GM12892 (cell line): ENCODE results near the gene PDIA5.
A peak's percentile ranks its signal among the peaks of the same experiment; 100 is the strongest.

Source experiments
- DNase-seq: peaks from one replicate; pipeline ENCODE4 v3.0.0; 2011; ENCODE audit not compliant: insufficient read length
- FAIRE-seq: peaks from 2 replicates; lab custom pipeline; 2011; peaks lifted over from hg19 to GRCh38; lab: Jason Lieb, UNC
- POLR2A ChIP-seq: IDR thresholded peaks from 2 replicates; pipeline ENCODE4 v1.6.1; 2011; ENCODE audit warnings: low read depth, low read length, control low read depth
- POLR2AphosphoS5 ChIP-seq: IDR thresholded peaks from 2 replicates; pipeline ENCODE4 v1.6.1; 2011; ENCODE audit warnings: low read depth, low read length, control low read depth
- TAF1 ChIP-seq: IDR thresholded peaks from 2 replicates; pipeline ENCODE4 v1.6.1; 2011; ENCODE audit warnings: low read depth, mild to moderate bottlenecking, control low read depth, low read length, borderline replicate concordance

PDIA5 gene

DNA sequence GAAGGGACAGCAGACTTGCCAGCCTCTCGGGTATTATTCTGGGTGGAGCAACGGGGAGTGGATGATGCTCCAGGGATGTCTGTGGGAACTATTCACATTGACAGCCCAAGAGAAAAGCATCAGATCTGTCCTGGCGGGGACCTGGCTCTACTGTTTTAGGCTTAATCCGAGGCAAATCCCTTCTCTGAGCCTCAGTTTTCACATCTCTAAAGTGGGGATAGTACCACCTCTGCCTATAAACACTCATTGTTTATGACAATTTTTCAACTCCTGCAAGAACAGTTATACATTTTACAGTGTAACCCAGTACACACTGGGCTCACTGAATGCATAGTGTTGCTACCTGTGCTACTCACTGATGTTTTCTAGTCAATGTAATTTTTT is 9.3 kb downstream of the PDIA5 start:
- TF ChIP-seq POLR2A = no peak
- TF ChIP-seq POLR2AphosphoS5 = no peak
- no peak for TF ChIP-seq TAF1
- FAIRE-seq (no peak), DNase-seq (no peak)

DNA sequence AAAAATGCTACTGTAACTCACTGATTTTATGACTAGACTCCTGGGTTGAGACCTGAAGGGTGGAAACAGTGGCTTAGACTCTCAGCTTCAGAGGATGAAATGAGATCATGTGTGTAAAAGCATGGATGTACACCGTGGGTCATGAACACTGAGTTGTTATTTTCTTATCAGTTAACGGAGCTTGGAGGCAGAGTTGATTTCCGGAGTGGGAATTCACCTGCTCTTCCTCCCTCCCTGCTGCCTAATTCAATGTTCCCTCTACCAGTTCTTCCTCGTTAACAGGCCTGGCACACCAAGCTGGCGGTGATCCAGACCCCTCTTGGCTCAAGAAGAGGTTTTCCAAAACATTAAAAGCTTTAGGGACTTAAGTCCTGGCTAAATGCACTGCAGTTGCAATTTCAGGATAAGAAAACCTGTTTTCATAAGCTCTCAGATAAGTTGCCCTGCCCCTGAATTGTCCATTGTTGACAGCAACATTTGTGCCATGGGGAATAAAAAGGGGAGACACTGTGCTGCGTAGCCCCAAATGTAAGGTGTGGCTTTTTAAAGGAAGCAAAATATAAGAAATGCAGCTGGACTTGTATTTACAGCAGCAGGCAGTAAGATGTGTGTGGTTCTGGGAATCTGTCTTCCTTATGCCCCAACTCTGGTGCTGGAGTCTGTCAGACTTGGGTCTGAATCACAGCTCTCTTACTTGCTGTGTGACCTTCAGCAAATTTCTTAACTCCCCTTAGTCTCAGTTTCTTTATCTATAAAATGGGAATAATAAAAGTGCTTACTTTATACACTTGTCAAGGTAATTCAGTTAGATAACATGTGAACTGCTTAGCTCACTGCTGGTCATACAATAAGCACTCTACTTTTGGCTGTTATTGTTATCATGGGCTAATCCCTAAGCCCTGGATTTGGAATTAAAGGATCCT is 9.9 kb downstream of the PDIA5 start:
- no peak for DNase-seq

DNA sequence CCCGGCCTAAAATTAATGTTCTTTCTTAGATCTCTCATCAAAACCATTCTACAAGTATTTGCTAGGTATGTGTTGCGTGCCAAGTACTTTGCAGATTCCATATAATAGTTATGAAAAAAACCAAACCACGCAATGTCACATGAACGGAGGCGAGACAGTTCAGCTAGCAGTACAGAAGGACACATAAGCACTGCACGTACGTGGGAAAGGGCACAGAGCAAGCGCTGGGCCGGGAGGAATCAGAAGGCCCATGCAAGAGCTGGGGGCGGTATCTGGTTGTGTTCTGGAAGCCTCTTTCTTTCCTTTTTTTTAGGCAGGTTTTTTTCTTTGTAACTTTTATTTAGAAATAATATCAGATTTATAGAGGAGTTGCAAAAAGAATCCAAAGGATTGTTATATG is 11.3 kb downstream of the PDIA5 start:
- TF ChIP-seq POLR2A = no peak
- TF ChIP-seq TAF1 = no peak
- TF ChIP-seq POLR2AphosphoS5 = no peak
- DNase-seq (no peak), FAIRE-seq (no peak)

More for the DNA sequence above, 9.9 kb downstream of the PDIA5 start:
- no peak for FAIRE-seq
- TF ChIP-seq TAF1 = no peak
- no peak for TF ChIP-seq POLR2AphosphoS5
- no peak for TF ChIP-seq POLR2A

DNA sequence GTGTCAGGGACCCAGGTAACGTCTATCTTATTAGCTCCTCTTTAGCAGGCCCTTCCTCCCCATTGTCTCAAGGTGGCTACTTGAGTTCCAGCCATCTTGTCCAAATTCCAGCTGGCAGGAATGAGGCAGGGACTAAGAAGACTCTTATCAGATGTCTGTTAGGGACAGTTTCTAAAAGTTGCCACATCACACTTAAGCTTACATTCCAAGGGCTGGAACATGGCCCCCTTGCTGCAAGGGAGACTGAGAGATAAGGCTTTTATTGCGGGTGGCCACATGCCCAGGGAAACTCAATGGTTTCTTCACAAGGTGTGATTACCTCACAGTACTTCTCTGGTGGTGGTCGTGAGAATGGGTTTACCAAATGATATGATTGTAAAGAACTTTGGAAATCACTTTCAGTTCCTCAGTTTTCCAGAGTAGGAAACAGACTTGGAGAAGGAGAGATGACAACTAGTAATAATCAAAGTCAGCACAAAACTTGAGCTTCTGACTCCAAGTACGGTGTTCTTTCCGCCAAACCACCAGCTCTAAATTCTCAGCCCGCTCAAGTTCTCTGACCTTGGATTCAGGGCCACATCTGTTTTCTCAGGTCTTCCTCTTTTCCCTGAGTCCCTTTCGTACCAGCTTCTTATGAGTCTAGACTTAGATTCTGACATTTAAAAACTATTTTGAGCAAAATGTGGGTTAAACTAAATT is 14.2 kb downstream of the PDIA5 start:
- no peak for DNase-seq
- no peak for FAIRE-seq

DNA sequence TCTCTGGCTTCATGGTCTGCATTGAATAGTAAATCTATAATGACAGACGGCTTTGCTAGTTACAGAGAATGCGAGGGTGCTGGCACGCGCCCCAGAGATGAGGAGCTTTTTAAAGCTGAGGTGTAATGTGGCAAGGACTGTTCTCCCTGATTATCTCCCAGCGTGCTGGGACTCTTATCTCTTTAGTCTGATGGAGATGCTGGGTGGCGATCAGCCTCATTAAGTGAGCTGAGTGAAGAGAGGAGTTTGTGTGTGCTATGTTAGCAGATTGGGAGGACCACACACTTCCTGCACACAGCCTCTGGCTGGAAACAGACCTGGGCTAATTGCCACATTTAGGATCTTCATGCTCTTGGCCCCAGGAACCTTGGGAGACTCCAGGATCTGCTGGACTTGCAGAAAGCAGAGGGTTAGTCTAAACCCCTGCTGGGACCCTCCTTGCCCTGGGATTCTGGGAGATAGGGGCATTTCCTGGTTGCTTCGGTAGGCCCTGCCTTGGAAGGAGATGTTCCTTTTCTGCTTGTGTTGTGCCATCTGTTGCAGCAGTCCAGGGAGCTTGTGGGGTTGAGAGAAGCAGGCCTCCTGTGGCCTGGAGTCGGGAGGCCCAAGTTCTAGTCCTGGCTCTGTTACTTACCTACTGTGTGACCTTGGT is 15.0 kb downstream of the PDIA5 start:
- FAIRE-seq = no peak
- TF ChIP-seq TAF1 = no peak
- no peak for TF ChIP-seq POLR2A
- TF ChIP-seq POLR2AphosphoS5 = no peak
- DNase-seq = no peak

More for the DNA sequence above, 14.2 kb downstream of the PDIA5 start:
- TF ChIP-seq POLR2A (no peak), POLR2AphosphoS5 (no peak), TAF1 (no peak)

DNA sequence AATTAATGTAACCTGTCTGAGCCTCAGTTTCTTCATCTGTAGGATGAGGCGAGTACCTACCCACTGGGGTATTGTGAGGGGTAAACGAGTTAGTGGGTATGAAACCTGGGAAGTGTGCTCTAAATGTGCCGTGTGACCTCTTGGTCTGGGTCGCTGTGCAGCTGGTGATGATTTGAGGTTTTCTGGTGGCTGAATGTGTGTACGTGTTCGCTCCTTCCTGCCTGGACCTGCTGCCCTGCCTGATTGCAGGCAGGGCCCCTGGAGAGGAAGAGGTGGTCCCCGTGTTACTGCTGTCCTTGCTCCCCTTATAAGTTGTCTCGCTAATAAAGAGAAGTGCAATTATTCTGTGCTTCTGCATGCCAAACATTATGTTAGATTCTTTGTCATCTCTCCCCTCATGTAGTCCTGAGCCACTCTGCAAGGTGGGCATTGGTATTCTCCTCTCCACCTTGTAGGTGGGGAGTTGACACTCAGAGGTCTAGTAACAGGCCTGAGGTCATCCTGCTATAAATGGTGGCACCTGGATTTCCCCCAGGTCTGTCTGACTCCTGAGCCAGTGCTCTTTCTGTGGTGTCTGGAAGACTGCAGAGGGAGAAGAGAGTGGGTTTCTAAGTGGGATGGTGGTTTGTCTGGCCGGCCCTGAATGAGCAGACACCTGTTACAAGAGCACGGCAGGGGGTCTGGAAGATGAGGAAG is 15.7 kb downstream of the PDIA5 start:
- no peak for DNase-seq
- FAIRE-seq = peak; percentile 85
- no peak for TF ChIP-seq TAF1
- TF ChIP-seq POLR2AphosphoS5 = 0 out of 2 replicates have a peak, but pooled peaks have one; percentile 52
- TF ChIP-seq POLR2A = 0 out of 2 replicates have a peak, but pooled peaks have one; percentile 36

DNA sequence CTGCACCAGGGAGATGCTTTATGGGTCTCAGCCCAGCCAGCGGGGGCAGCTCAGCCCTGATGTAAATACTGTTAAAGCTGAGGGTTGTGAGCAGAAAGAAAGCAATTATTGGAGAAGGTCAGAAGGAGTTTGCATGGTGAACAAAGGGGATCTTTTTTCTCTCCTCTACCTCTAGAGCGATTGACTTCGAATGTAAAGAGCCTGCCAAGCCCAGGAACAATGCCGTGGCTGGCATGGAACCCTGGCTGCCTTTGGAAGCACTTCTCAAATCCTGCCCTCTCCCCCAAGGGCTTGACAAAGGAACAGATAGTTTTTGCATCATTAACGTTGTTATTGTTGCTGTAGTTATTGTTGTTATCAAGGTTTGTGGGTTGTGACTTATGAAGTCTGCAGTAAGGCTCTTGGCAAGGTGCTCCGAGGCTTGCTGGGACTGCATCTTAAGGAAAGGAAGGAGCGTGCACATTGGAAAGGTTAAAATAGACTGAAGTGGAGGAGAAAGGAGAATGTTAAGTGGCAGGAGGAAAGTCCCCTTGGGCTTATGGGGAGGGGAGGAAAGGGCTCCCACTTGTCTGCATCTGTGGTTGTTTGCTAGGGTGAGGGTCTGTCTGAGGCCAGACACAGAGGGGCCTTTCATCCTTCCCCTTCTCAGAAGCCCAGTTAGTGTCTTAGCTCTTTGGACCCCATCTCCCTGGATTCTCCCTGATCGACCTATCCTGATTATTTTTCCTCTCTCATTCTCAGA is 16.7 kb downstream of the PDIA5 start:
- FAIRE-seq (no peak), DNase-seq (no peak)
- no peak for TF ChIP-seq POLR2AphosphoS5
- no peak for TF ChIP-seq TAF1
- no peak for TF ChIP-seq POLR2A

DNA sequence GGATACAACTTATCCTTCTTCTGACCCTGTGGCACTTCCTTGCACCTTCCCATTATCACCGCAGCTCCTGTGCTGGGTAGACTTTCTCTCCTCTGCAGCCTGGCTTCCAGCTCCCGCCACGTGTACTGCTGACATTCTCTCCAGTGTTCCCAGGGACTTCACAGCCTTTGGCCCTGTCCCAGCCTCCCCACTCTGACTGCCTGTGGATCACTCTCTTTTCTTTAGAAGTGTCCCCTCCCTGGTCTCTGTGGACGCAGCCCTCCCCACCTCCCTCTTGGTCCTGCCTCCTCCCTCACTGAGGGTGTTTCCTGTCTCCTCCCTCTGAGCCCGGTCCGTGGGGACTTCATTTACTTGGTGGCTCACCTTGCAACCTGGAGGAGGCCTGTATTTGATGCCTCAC is 17.4 kb downstream of the PDIA5 start:
- no peak for DNase-seq
- TF ChIP-seq TAF1 (no peak), POLR2AphosphoS5 (no peak), POLR2A (no peak)
- FAIRE-seq = no peak

DNA sequence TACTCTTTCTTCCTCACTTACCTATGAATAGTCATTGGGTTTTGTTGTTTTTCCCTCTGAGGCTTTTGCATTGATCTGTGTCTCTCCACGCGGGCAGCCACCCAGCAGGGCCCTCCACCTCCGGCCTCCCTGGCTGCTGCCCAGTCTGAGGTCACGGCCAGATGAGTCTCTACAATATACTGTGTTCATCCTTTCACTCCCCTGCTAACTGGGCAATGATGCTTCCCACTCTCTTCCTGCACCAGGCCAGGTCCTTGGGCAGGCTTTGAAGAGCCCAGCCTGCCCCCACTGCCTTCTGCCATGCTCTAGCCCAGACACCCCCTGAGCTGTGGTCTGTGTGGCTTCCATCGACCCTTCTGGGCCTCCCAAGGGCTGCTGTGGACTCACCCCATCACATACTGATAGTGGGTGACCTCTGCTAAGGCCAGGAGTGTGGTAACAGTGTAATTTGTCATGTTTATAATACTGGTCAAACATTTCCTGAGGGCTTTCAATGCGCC is 18.0 kb downstream of the PDIA5 start:
- DNase-seq (no peak), FAIRE-seq (no peak)

DNA sequence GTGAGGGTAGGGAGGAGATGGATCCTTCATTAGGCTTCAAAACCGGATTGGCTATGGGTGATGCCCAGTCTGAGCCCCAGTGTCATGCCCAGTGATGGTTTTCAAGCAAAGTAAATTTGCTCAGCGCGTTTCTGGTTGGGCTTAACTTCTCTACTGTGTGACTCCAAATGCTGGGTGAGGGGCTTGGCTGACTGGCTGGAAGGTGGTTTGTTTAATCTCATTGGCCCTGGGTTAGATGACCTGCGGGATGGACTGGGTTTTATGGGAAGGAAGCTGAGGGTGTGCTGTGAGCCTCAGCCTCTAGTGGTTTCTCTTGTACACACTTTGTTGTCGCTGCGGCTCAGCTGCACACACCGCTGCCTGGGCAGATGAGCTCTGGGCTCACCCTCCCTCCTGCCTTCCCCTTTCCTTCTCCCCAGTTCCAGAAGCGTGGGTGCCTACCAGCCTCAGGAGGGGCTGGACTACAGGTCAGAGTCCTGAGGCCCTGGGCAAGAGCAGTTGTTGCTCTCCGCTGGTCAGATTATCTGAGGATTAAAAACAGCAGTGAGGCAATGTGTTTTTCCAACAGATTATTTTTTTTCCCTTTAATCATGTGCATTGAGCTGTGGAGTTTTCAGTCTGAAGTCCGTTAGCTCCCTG is 18.6 kb downstream of the PDIA5 start:
- TF ChIP-seq POLR2AphosphoS5 (no peak), POLR2A (no peak)
- FAIRE-seq (no peak), DNase-seq (no peak)

More for the DNA sequence above, 18.0 kb downstream of the PDIA5 start:
- TF ChIP-seq POLR2A (no peak), POLR2AphosphoS5 (no peak), TAF1 (no peak)
